Bone marrow (tissue), 2 donors: Measurements from ENCODE around the gene GFM1.

Experiments
- DNase-seq, 2 donors: peaks; one replicate each; lab custom pipeline; 2025; lab: John Stamatoyannopoulos, UW

The GFM1 gene

GRCh38 chr3:158727206-158728060 lies 83.1 kb downstream of the GFM1 start:
- DNase-seq, result peak in 1 of 2 donors; percentile 75

GRCh38 chr3:158728061-158728377 lies 83.7 kb downstream of the GFM1 start:
- DNase-seq, result no peak

GRCh38 chr3:158728851-158729250 lies 84.5 kb downstream of the GFM1 start:
- no peak for DNase-seq

- no peak for DNase-seq
Observed at GRCh38 chr3:158731486-158731885, 87.2 kb downstream of the GFM1 start.

- peak in 1 of 2 donors; percentile 34 for DNase-seq
Observed at GRCh38 chr3:158731938-158732855, 87.9 kb downstream of the GFM1 start, which contains the start of gene RARRES1. RARRES1 (minus strand) TSS chr3:158732457; CDS start chr3:158732415, 42 bp downstream.

GRCh38 chr3:158732856-158733200 lies 88.5 kb downstream of the GFM1 start:
- no peak for DNase-seq

- DNase-seq, result no peak
Observed at GRCh38 chr3:158733656-158734055, 89.3 kb downstream of the GFM1 start.

- DNase-seq, result no peak
Observed at GRCh38 chr3:158735296-158736033, 91.1 kb downstream of the GFM1 start.

GRCh38 chr3:158737410-158737809 lies 93.1 kb downstream of the GFM1 start:
- no peak for DNase-seq

GRCh38 chr3:158737976-158738615 lies 93.8 kb downstream of the GFM1 start:
- no peak for DNase-seq

GRCh38 chr3:158738653-158739052 lies 94.3 kb downstream of the GFM1 start:
- no peak for DNase-seq

- no peak for DNase-seq
Observed at GRCh38 chr3:158739078-158739477, 94.8 kb downstream of the GFM1 start.

- no peak for DNase-seq
Observed at GRCh38 chr3:158739661-158740060, 95.3 kb downstream of the GFM1 start.
